ENCODE results near the gene HPS4.

DNA sequence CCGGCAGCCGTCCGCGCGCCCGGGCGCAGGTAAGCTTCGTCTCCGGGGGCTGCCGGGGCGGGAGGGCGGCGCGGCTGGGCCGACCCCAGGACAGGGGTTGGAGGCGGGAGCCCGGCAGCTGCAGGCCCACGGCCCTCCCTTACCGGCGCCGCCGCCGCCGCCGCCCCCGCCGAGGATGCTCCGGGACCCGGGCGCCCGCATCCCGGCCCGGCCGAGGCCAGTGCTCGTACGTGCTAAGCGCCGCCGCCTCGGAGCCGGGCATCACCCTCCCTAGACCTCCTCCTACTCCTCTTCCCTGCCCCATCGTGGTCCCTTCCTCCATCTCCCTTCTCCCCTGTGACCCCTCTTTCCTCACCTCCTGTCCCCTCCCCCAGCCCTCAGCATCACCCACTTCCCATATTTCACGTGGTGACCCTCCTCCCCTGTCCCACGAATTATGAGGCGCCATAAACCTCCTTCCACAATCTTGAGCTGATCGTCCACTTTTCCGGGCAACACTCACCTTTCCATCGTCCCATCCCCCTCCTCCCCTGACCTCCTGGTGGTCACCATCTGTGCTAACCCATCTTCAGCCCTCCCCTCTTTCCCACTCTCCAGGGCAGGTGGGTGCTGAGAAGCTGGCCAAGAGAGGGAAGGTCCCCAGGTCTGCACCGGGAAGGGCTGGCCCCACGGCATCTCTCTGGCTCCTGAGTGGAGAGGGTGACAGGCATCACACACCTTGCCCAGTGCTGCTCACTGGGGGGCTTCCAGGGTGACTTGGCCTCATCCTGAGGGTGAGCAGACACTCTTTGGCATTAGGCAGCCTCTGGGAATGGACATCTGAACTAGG lies 53.9 kb downstream of the HPS4 start:
- no peak for TF ChIP-seq MLX (CRISPR knock-in tag; IDR thresholded peaks at IDR 0.05)
- TF ChIP-seq, protein P1, sequence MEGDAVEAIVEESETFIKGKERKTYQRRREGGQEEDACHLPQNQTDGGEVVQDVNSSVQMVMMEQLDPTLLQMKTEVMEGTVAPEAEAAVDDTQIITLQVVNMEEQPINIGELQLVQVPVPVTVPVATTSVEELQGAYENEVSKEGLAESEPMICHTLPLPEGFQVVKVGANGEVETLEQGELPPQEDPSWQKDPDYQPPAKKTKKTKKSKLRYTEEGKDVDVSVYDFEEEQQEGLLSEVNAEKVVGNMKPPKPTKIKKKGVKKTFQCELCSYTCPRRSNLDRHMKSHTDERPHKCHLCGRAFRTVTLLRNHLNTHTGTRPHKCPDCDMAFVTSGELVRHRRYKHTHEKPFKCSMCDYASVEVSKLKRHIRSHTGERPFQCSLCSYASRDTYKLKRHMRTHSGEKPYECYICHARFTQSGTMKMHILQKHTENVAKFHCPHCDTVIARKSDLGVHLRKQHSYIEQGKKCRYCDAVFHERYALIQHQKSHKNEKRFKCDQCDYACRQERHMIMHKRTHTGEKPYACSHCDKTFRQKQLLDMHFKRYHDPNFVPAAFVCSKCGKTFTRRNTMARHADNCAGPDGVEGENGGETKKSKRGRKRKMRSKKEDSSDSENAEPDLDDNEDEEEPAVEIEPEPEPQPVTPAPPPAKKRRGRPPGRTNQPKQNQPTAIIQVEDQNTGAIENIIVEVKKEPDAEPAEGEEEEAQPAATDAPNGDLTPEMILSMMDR (IDR thresholded peaks at IDR 0.05): no peak
- TF ChIP-seq, protein P2, sequence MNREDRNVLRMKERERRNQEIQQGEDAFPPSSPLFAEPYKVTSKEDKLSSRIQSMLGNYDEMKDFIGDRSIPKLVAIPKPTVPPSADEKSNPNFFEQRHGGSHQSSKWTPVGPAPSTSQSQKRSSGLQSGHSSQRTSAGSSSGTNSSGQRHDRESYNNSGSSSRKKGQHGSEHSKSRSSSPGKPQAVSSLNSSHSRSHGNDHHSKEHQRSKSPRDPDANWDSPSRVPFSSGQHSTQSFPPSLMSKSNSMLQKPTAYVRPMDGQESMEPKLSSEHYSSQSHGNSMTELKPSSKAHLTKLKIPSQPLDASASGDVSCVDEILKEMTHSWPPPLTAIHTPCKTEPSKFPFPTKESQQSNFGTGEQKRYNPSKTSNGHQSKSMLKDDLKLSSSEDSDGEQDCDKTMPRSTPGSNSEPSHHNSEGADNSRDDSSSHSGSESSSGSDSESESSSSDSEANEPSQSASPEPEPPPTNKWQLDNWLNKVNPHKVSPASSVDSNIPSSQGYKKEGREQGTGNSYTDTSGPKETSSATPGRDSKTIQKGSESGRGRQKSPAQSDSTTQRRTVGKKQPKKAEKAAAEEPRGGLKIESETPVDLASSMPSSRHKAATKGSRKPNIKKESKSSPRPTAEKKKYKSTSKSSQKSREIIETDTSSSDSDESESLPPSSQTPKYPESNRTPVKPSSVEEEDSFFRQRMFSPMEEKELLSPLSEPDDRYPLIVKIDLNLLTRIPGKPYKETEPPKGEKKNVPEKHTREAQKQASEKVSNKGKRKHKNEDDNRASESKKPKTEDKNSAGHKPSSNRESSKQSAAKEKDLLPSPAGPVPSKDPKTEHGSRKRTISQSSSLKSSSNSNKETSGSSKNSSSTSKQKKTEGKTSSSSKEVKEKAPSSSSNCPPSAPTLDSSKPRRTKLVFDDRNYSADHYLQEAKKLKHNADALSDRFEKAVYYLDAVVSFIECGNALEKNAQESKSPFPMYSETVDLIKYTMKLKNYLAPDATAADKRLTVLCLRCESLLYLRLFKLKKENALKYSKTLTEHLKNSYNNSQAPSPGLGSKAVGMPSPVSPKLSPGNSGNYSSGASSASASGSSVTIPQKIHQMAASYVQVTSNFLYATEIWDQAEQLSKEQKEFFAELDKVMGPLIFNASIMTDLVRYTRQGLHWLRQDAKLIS (CRISPR knock-in tag; IDR thresholded peaks at IDR 0.05; ENCODE audit: borderline replicate concordance): no peak
- no peak for TF ChIP-seq TP53 (CRISPR knock-in tag; IDR thresholded peaks at IDR 0.05)
- no peak for TF ChIP-seq TEAD1 (CRISPR knock-in tag; IDR thresholded peaks at IDR 0.05)
- no peak for TF ChIP-seq SMAD4 (CRISPR knock-in tag; IDR thresholded peaks at IDR 0.05)
- TF ChIP-seq FOXK1 (CRISPR knock-in tag; IDR thresholded peaks at IDR 0.05): no peak
- TF ChIP-seq, protein P3, sequence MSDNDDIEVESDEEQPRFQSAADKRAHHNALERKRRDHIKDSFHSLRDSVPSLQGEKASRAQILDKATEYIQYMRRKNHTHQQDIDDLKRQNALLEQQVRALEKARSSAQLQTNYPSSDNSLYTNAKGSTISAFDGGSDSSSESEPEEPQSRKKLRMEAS (CRISPR knock-in tag; IDR thresholded peaks at IDR 0.05): no peak
- TF ChIP-seq ATF1 (CRISPR knock-in tag; IDR thresholded peaks at IDR 0.05): no peak
- TF ChIP-seq ETV6 (CRISPR knock-in tag; IDR thresholded peaks at IDR 0.05): no peak
- no peak for TF ChIP-seq STAT6 (CRISPR knock-in tag; conservative IDR thresholded peaks at IDR 0.05; ENCODE audit: low read depth)

Data from WTC11 (cell line).